Prostate gland (tissue), 2 donors: ENCODE data around the gene TMEM18. TPM values are rescaled to one million over a fixed set of nuclear protein-coding genes. Genes with fewer than 3 reads are reported as not detected.

ENCODE experiments used
- DNase-seq: peaks from one replicate; pipeline ENCODE4 v3.0.0-alpha.2; 2019; ENCODE audit warnings: low spot score
- H3K27ac ChIP-seq, 2 donors: fragments of 200-600 bp; sonication (generic); 2 replicates each; pipeline ENCODE4 v1.5.1; 2017 to 2019
- H3K27me3 ChIP-seq: fragments of 200-600 bp; sonication (generic); replicated peaks from 2 replicates; pipeline ENCODE4 v1.5.1; 2019; ENCODE audit not compliant: insufficient read depth
- H3K36me3 ChIP-seq, 2 donors: fragments of 200-600 bp; sonication (generic); 1 replicate in 1 of 2; 2 replicates in 1 of 2; pipeline versions ENCODE4 v1.5.1 to v1.8.1; 2017 to 2019
- H3K4me1 ChIP-seq: fragments of 200-600 bp; sonication (generic); replicated peaks from 2 replicates; pipeline ENCODE4 v1.5.1; 2019
- H3K4me3 ChIP-seq, 2 donors: fragments of 200-600 bp; sonication (generic); 2 replicates each; pipeline ENCODE4 v1.5.1; 2017 to 2019
- H3K9me3 ChIP-seq: fragments of 200-600 bp; sonication (generic); 2 replicates; pipeline ENCODE4 v1.5.1; 2017
- CTCF ChIP-seq, 4 experiments: fragments of 200-600 bp in 2 of 4; fragments of 450-650 bp in 2 of 4; sonication (generic) in 2 of 4; IDR thresholded peaks; 1 replicate in 3 of 4; 2 replicates in 1 of 4; pipeline ENCODE4 v1.5.1; 2016 to 2019; ENCODE audit warnings: antibody characterized with exemption in 4 of 4, mild to moderate bottlenecking in 2 of 4, moderate library complexity in 2 of 4
- POLR2A ChIP-seq: fragments of 450-650 bp; IDR thresholded peaks from one replicate; pipeline ENCODE4 v1.6.1; 2016; ENCODE audit warnings: antibody characterized with exemption, mild to moderate bottlenecking
- POLR2AphosphoS5 ChIP-seq: sonication (generic); formaldehyde crosslinking; IDR thresholded peaks from one replicate; pipeline ENCODE4 v1.6.1; 2017; ENCODE audit warnings: antibody characterized with exemption
- WGBS: methylation state at CpG from one replicate; pipeline ENCODE4 v1.1.5; 2018; 5-methylcytosine and 5-hydroxymethylcytosine counted together
- intact Hi-C: fragments of 100-400 bp; cut with DNase I; formaldehyde crosslinking; loops from one replicate; pipeline ENCODE4 v1.14.2; 2022
- total RNA-seq, 2 donors: library from RNA; depleted of rRNA; stranded (reverse); fragments of >200 nt; gene quantifications; one replicate each; pipeline ENCODE4 v1.1.0, GENCODE V29; 2016

TMEM18 gene
- total RNA-seq, 2 donors from 2014 or later = 17.7 to 19.3 TPM

GRCh38 chr2:666441-666840, 10.8 kb downstream of the TMEM18 start:
- no peaks in the 10 kb centered on the region for H3K27me3 ChIP-seq
- intact Hi-C loops = no loop called here
- H3K4me1 ChIP-seq = peaks cover 4% of the 10 kb centered on the region
- H3K4me3 ChIP-seq = no peak overlapping the region
- H3K36me3 ChIP-seq = no peaks in the 10 kb centered on the region
- DNase-seq = no peak
- no peaks in the 10 kb centered on the region for H3K9me3 ChIP-seq
- no peak overlapping the region for H3K27ac ChIP-seq
- 98% methylated on average over 13 of the region's 15 CpGs for WGBS
- TF ChIP-seq POLR2A (no peak), POLR2AphosphoS5 (no peak), CTCF (IDR thresholded peaks at IDR 0.05) (no peak)

DNA sequence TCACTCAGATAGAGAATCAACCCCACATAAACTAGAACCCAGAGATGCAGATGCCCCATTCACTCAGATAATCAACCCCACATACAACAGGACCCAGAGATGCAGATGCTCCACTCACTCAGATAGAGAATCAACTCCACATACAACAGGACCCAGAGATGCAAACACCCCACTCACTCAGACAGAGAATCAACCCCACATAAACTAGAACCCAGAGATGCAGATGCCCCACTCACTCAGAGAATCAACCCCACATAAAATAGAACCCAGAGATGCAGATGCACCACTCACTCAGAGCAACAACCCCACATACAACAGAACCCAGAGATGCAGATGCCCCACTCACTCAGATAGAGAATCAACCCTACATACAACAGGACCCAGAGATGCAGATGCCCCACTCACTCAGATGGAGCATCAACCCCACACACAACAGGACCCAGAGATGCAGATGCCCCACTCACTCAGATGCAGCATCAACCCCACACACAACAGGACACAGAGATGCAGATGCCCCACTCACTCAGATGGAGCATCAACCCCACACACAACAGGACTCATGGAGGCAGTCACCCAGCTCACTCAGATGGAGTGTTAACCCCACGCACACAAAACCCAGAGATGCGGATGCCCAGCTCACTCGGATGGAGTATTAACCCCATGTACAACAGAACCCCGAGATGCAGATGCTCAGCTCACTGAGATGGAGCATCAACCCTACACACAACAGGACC, 11.7 kb downstream of the TMEM18 start:
- intact Hi-C loops = no loop called here
- no peaks in the 10 kb centered on the region for H3K36me3 ChIP-seq

GRCh38 chr2:664063-664462, 13.1 kb downstream of the TMEM18 start:
- H3K27ac ChIP-seq = no peak overlapping the region
- no peaks in the 10 kb centered on the region for H3K27me3 ChIP-seq
- no peak for TF ChIP-seq CTCF (IDR thresholded peaks at IDR 0.05)
- TF ChIP-seq POLR2AphosphoS5 = no peak
- no peak for TF ChIP-seq POLR2A
- 87% methylated on average over 3 of the region's 3 CpGs for WGBS
- no peaks in the 10 kb centered on the region for H3K36me3 ChIP-seq
- no peak for DNase-seq
- intact Hi-C loops = no loop called here
- H3K9me3 ChIP-seq = no peaks in the 10 kb centered on the region
- no peak overlapping the region for H3K4me3 ChIP-seq
- peaks cover 4% of the 10 kb centered on the region for H3K4me1 ChIP-seq

More for the DNA sequence above, 11.7 kb downstream of the TMEM18 start:
- no peak for TF ChIP-seq CTCF (IDR thresholded peaks at IDR 0.05)
- TF ChIP-seq POLR2AphosphoS5 = no peak
- TF ChIP-seq POLR2A = no peak
- no peaks in the 10 kb centered on the region for H3K9me3 ChIP-seq
- peaks cover 4% of the 10 kb centered on the region for H3K4me1 ChIP-seq
- 93% methylated on average over 4 of the region's 4 CpGs for WGBS
- H3K4me3 ChIP-seq = no peak overlapping the region
- no peak for DNase-seq
- no peak overlapping the region for H3K27ac ChIP-seq
- no peaks in the 10 kb centered on the region for H3K27me3 ChIP-seq

- no peaks in the 10 kb centered on the region for H3K4me1 ChIP-seq
- H3K36me3 ChIP-seq = no peaks in the 10 kb centered on the region
- no peaks in the 10 kb centered on the region for H3K9me3 ChIP-seq
- intact Hi-C loops = no loop called here
- TF ChIP-seq CTCF (IDR thresholded peaks at IDR 0.05) (no peak), POLR2A (no peak), POLR2AphosphoS5 (no peak)
- no peak overlapping the region for H3K4me3 ChIP-seq
- H3K27ac ChIP-seq = no peak overlapping the region
- no peak for DNase-seq
- 85% methylated on average over 13 of the region's 13 CpGs for WGBS
- no peaks in the 10 kb centered on the region for H3K27me3 ChIP-seq
Measured at GRCh38 chr2:663221-663620, 14.0 kb downstream of the TMEM18 start.

DNA sequence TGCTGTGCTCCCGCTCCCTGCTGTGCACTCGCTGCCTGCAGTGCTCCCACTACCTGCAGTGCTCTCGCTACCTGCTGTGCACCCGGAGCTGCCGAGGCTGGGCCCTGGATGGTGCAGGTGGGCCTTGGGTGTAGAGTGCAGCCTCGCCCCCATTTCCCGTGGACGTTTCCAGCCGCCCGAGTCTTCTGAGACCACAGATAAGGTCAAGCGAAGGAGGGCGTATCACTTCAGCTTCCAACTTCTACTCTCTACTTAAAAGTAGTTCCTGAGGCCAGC, 15.9 kb downstream of the TMEM18 start:
- DNase-seq = no peak
- TF ChIP-seq POLR2A (no peak), CTCF (IDR thresholded peaks at IDR 0.05) (no peak), POLR2AphosphoS5 (no peak)
- no peak overlapping the region for H3K27ac ChIP-seq
- no peaks in the 10 kb centered on the region for H3K9me3 ChIP-seq
- 89% methylated on average over 12 of the region's 12 CpGs for WGBS
- H3K36me3 ChIP-seq = no peaks in the 10 kb centered on the region
- no peaks in the 10 kb centered on the region for H3K27me3 ChIP-seq
- H3K4me3 ChIP-seq = no peak overlapping the region
- intact Hi-C loops = no loop called here
- no peaks in the 10 kb centered on the region for H3K4me1 ChIP-seq
